SH-SY5Y (cell line): ENCODE data around the gene NOL9.

Experiments
- GATA2 ChIP-seq: IDR thresholded peaks from 2 replicates; pipeline ENCODE4 v1.6.1; 2011; ENCODE audit warnings: mild to moderate bottlenecking, low read depth, low read length
- GATA3 ChIP-seq: IDR thresholded peaks from 2 replicates; pipeline ENCODE4 v1.6.1; 2011; ENCODE audit warnings: low read depth, mild to moderate bottlenecking, low read length, moderate library complexity

DNA sequence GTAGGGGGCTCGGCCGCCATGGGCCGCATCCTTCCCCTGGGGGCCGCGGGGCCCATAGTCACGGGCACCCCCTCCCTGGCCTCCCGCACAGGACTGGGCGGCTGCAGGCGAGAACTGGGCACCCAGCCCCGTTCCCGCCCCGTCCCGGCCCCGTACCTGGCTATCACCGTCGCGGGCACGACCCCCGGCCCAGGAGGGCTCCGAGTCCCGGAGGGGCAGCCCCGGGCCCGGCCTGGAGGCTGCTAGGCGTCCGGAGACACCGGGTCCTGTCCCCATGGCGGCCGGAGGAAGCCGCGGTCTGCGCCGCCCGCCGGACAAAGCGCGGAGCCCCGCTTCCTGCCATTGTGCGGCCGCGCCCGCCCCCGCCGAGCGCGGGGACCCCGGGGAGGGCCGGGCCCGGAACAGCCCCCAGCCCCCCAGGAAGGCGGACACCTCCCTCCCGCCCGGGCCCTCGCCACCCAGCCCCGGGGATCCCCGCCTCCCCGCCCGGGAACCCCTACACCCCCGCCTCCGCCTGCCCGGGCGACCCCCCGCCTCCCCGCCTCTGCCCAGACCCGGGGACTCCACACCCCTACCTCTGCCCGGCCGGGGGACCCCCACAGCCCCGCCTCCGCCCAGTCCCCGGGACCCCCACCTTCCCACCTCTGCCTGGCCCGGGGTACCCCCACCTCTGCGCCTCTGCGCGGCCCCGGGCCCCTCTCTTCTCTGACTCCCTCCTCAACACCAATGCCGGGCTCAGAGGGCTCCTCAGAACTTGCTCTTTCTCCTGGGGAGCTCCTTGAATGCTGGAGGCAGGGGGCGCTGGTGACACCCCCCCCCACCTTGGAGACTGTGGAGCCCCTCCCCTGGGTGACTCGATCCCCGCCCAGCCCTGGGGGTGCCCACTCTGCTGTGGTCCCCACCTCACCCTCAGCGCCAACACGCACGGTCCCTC is 68.9 kb downstream of the NOL9 start:
- TF ChIP-seq GATA2 (no peak), GATA3 (no peak)
